Fibroblast of lung (primary cell): ENCODE data around the gene BCO1. TPM values are rescaled to one million over a fixed set of nuclear protein-coding genes. Genes with fewer than 3 reads are reported as not detected.

Source experiments
- DNase-seq, 2 donors: peaks; one replicate each; pipeline versions ENCODE4 v3.0.0 to v3.0.0-alpha.2; 2010; ENCODE audit warnings: low read depth in 2 of 2
- H2AFZ ChIP-seq: 2 replicates; pipeline ENCODE4 v1.5.1; 2012; ENCODE audit warnings: low read length, control low read depth, inconsistent platforms
- H3K27ac ChIP-seq: 2 replicates; pipeline ENCODE4 v1.5.1; 2011; ENCODE audit warnings: low read length, control low read depth; ENCODE audit not compliant: insufficient read depth
- H3K27me3 ChIP-seq: 2 replicates; pipeline ENCODE4 v1.5.1; 2011; ENCODE audit warnings: mild to moderate bottlenecking, low read length; ENCODE audit not compliant: control insufficient read depth, insufficient read depth
- H3K36me3 ChIP-seq: 2 replicates; pipeline ENCODE4 v1.5.1; 2011; ENCODE audit warnings: low read length; ENCODE audit not compliant: control insufficient read depth, insufficient read depth
- H3K4me1 ChIP-seq: 2 replicates; pipeline ENCODE4 v1.5.1; 2011; ENCODE audit warnings: low read length; ENCODE audit not compliant: control insufficient read depth, insufficient read depth; ENCODE audit errors: extremely low read depth
- H3K4me2 ChIP-seq: 2 replicates; pipeline ENCODE4 v1.5.1; 2011; ENCODE audit warnings: low read length, control low read depth; ENCODE audit not compliant: insufficient read depth; ENCODE audit errors: extremely low read depth
- H3K4me3 ChIP-seq, 4 experiments: fragments of 200-600 bp in 1 of 4; sonication (generic) in 1 of 4; replicated peaks in 1 of 4; 2 replicates each; pipeline ENCODE4 v1.5.1; 2011 to 2016; ENCODE audit warnings: low read length in 4 of 4, low read depth in 3 of 4, mild to moderate bottlenecking in 3 of 4, control low read depth in 2 of 4, inconsistent platforms in 1 of 4, mixed read lengths in 1 of 4; ENCODE audit not compliant: insufficient read depth in 1 of 4; ENCODE audit errors: control extremely low read depth in 1 of 4
- H3K79me2 ChIP-seq: 2 replicates; pipeline ENCODE4 v1.5.1; 2012; ENCODE audit warnings: mild to moderate bottlenecking, low read length, inconsistent platforms; ENCODE audit not compliant: control insufficient read depth, insufficient read depth
- H3K9ac ChIP-seq: 2 replicates; pipeline ENCODE4 v1.5.1; 2011; ENCODE audit warnings: mild to moderate bottlenecking, low read length, control low read depth; ENCODE audit not compliant: insufficient read depth
- H3K9me3 ChIP-seq: 2 replicates; pipeline ENCODE4 v1.5.1; 2012; ENCODE audit warnings: low read depth, low read length; ENCODE audit not compliant: control insufficient read depth, insufficient read depth
- H4K20me1 ChIP-seq: 2 replicates; pipeline ENCODE4 v1.5.1; 2011; ENCODE audit warnings: low read length; ENCODE audit not compliant: control insufficient read depth, insufficient read depth; ENCODE audit errors: extremely low read depth
- EZH2 ChIP-seq: IDR thresholded peaks from 2 replicates; pipeline ENCODE4 v1.5.1; 2012; ENCODE audit warnings: low read length, control low read depth, mild to moderate bottlenecking; ENCODE audit errors: missing control alignments
- polyA plus RNA-seq, 2 donors: library from polyadenylated mRNA; depleted of rRNA in 1 of 2; stranded (reverse) in 1 of 2; unstranded in 1 of 2; fragments of >200 nt; gene quantifications; 2 replicates each; pipeline ENCODE4 v1.2.1, GENCODE V29; 2011 to 2012; ENCODE audit warnings: missing spikeins in 1 of 2
- total RNA-seq: library from RNA; depleted of rRNA; stranded (reverse); fragments of >200 nt; gene quantifications from 2 replicates; pipeline ENCODE4 v1.2.1, GENCODE V29; 2014
- TF ChIP-seq, protein P1 (sequence below), 2 donors: IDR thresholded peaks in 1 of 2; conservative IDR thresholded peaks in 1 of 2; 1 replicate in 1 of 2; 2 replicates in 1 of 2; pipeline ENCODE4 v1.5.1; 2011 to 2012; ENCODE audit warnings: low read length in 2 of 2, control low read depth in 1 of 2, inconsistent platforms in 1 of 2, low read depth in 1 of 2, mild to moderate bottlenecking in 1 of 2

Gene BCO1
- total and polyA plus RNA-seq, 2 donors (not counting 1 experiment from before 2014, with no cell fraction given): under 0.01 to 0.05 TPM

DNA sequence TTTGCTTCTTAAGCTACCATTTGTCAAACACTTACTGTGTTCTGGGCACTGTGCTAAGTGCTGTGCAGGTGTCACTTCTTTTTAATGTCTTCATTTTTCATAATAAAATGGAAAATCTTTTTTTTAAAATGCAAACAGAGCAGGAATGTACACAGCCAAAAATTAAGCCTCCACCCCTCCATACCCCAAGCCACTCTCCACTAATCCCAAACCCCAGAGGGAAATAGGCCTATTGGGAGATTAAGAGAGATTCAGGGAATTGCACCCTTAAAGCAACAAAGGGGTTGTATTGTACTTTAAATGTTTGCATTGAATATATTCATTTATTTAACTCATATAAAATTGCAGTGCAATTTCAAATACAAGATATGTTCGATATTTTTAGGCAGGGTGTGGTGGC is 47.7 kb downstream of the BCO1 start:
- H3K4me3 ChIP-seq: no peak overlapping the region
- no peaks in the 10 kb centered on the region for H3K9me3 ChIP-seq
- H3K36me3 ChIP-seq: no peaks in the 10 kb centered on the region
- no peaks in the 10 kb centered on the region for H3K4me1 ChIP-seq
- DNase-seq: no peak
- no peaks in the 10 kb centered on the region for H3K79me2 ChIP-seq
- H3K27me3 ChIP-seq: no peaks in the 10 kb centered on the region
- H3K9ac ChIP-seq: no peak overlapping the region
- H3K4me2 ChIP-seq: no peak overlapping the region
- H3K27ac ChIP-seq: no peak overlapping the region
- no peaks in the 10 kb centered on the region for H4K20me1 ChIP-seq
- TF ChIP-seq EZH2: no peak
- TF ChIP-seq, protein P1, sequence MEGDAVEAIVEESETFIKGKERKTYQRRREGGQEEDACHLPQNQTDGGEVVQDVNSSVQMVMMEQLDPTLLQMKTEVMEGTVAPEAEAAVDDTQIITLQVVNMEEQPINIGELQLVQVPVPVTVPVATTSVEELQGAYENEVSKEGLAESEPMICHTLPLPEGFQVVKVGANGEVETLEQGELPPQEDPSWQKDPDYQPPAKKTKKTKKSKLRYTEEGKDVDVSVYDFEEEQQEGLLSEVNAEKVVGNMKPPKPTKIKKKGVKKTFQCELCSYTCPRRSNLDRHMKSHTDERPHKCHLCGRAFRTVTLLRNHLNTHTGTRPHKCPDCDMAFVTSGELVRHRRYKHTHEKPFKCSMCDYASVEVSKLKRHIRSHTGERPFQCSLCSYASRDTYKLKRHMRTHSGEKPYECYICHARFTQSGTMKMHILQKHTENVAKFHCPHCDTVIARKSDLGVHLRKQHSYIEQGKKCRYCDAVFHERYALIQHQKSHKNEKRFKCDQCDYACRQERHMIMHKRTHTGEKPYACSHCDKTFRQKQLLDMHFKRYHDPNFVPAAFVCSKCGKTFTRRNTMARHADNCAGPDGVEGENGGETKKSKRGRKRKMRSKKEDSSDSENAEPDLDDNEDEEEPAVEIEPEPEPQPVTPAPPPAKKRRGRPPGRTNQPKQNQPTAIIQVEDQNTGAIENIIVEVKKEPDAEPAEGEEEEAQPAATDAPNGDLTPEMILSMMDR (conservative IDR thresholded peaks at IDR 0.05 in 1 of 2, IDR thresholded peaks at IDR 0.05 in 1 of 2; ENCODE audit: low read depth in 1 of 2, low read length in 2 of 2): no peak
- H2AFZ ChIP-seq: no peak overlapping the region

DNA sequence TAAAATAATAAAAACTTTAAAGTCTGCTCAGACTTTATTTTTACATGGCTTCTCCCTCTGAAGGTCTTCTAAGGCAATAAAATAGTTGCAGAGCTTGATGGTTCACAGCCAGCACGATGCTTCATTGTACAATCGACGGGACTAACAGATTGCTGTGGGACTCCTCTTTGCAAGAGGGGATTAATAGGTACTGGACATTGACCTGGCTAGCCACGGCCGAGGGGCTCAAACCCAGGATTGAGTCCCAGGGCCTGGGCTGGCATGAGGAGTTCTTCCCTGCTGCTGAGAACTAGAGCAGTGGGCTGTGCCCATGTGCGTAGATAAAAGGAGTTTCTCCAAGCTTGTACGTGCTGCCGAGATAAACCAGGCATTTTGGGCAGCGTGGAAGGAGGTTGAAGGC is 52.6 kb downstream of the BCO1 start:
- no peak for DNase-seq
- Histone ChIP-seq H2AFZ (no peak overlapping the region), H3K4me1 (no peaks in the 10 kb centered on the region), H3K36me3 (no peaks in the 10 kb centered on the region), H3K4me3 (no peak overlapping the region), H3K27me3 (no peaks in the 10 kb centered on the region), H3K9me3 (no peaks in the 10 kb centered on the region), H3K27ac (no peak overlapping the region), H3K9ac (no peak overlapping the region), H3K79me2 (no peaks in the 10 kb centered on the region), H4K20me1 (no peaks in the 10 kb centered on the region), H3K4me2 (no peak overlapping the region)
- TF ChIP-seq, protein P1 (conservative IDR thresholded peaks at IDR 0.05 in 1 of 2, IDR thresholded peaks at IDR 0.05 in 1 of 2; ENCODE audit: low read depth in 1 of 2, low read length in 2 of 2): no peak
- TF ChIP-seq EZH2: no peak

DNA sequence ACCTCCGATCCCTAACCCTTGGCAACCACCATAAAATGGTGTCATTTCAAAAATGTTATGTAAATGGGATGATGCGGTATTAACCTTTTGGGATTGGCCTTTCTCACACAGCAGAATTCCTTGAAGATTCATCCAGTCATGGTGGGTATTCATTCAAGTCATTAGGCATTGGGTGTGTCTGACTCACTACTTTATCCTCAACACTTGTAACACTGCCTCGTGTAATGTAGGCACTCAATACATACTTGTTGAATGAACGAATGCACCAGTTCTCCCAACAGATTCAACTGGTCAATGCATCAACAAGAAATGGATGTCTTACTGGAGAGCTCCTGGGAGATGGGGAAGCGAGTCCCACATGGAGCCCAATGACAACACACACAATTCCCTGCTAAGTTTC is 54.4 kb downstream of the BCO1 start:
- H2AFZ ChIP-seq: no peak overlapping the region
- DNase-seq: peak in 1 of 2 donors; percentile 56
- H3K79me2 ChIP-seq: no peaks in the 10 kb centered on the region
- no peaks in the 10 kb centered on the region for H3K9me3 ChIP-seq
- no peaks in the 10 kb centered on the region for H3K27me3 ChIP-seq
- no peaks in the 10 kb centered on the region for H4K20me1 ChIP-seq
- H3K36me3 ChIP-seq: no peaks in the 10 kb centered on the region
- H3K4me3 ChIP-seq: no peak overlapping the region
- H3K9ac ChIP-seq: no peak overlapping the region
- H3K4me2 ChIP-seq: no peak overlapping the region
- no peak overlapping the region for H3K27ac ChIP-seq
- H3K4me1 ChIP-seq: no peaks in the 10 kb centered on the region
- TF ChIP-seq EZH2: no peak
- TF ChIP-seq, protein P1 (conservative IDR thresholded peaks at IDR 0.05 in 1 of 2, IDR thresholded peaks at IDR 0.05 in 1 of 2; ENCODE audit: low read depth in 1 of 2, low read length in 2 of 2): no peak
